ENCODE results near the gene SPOCD1.

The SPOCD1 gene

DNA sequence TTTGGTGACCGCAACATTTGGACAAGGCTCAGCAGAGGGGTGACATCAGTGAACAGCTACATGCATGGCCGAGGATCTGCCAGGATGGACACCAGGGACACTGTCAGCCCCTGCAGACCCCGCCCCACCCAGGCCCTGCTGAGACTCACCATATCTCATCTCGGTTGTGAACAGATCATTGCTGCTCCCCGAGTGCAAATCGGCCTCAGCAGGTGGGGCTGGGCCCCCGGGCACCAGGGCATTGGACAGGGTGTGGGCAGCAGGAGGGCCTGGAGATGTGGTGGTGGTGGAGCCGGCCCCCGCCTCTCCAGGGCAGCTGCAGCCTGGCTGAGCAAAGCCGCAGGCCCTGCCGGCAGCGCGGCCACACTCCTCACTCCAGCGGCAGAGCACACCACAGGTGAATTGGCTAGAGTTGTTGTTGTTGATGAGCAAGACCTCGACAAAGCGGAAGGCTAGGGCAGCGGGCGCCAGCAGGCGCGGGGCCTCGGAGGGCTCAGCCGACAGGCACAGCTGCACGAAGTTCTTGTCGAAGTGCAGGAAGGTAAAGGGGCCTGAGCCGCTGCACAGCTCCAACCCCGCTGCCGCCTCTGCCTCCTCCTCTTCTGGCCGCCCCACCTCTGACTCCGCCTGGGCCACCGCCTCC, 59.9 kb downstream of the SPOCD1 start:
- no peak for DNase-seq (ENCODE audit: low spot score)

DNA sequence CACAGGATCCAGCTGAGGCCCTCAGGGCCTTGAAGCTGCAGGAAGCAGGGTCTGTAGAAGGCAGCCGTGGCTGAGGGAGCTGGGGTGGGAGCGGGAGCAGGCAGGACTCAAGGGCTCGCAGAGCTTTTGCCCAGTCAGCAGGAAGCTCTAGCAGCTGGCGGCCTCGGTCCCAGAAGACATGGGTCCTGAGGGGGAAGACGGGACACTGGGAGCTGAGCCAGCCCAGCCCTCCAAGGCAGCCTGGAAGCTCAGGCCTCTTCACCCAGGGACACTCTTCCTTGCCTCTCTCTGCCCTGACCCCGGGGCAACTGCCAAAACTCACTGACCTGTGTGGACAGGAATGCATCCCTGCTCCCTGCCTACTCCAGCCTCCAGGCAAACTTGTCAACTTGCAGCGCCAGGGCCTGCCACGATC, 60.6 kb downstream of the SPOCD1 start:
- DNase-seq (ENCODE audit: low spot score): no peak

DNA sequence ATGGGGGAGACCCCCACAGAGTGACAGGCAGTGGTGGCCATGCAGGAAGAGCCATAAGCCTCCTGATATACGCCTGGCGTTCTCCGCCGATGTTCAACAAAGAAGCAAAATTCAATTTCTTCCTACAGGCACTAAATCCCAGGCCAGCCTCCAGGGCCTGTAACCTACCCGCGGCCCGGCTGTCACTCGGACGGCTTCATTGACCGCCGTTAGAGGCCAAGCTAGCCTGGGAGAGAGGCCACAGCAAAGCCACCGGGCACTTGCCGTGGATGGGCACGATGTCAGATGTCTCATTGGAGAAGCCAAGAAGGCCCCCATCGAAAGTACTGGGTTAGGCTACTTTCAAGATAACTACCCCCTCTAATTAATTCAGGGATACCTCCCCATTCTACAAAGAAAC, 61.4 kb downstream of the SPOCD1 start:
- no peak for DNase-seq (ENCODE audit: low spot score)

DNA sequence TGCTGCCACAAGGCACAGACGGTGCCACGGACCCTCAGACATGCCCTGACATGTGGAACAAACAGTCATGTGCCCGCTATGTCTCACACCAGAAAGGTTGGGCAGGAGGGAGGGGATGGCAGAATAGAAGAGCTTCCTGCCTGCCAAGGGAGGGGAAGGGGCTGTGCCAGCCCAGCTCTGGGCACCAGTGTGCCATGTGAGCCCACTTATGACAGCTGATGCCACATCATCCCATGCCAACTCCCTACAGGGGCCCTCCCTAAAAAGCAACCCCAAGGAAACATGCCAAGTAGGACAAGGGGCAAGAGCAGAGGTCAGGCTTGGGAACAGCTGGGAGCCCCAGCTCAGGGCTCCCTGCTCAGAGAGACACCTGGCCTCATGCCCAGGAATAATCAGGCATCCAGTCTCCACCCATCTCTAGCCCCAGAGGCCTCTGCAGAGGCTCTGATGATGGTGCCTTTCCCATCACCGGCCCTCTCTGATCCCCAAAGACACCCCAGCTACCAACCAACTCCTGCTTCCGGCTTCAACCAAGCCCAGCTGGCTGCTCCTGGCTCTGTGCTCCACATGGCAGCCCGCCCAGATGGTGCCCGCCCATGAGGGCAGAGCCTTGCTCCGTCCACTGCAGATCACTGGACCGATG, 62.0 kb downstream of the SPOCD1 start:
- DNase-seq (ENCODE audit: low spot score): no peak

DNA sequence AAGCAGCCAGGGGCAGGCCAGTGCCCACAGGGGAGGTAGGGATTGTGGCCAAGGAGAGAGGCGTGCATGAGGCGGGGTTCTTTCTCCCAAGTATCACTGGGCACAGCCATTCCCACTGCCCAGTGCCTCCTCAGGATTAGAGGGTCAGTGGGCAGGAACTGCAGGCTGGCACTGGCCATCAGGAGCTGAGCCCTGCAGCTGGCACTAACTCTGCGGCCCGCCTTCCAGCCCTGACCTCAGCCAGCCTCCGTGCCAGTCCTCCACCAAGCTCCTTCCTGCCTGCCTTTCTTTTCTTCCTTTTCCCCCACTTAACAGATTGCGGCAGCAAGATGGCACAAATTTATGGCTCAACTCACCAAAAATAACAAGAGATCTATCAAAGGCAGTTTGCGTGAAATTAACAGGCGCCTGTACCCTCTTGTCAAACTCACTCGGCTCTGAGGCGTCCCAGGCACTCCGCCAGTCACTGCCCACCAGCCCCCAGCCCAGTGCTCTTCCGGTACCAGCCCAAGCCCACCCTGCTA, 62.8 kb downstream of the SPOCD1 start:
- DNase-seq (ENCODE audit: low spot score): no peak

DNA sequence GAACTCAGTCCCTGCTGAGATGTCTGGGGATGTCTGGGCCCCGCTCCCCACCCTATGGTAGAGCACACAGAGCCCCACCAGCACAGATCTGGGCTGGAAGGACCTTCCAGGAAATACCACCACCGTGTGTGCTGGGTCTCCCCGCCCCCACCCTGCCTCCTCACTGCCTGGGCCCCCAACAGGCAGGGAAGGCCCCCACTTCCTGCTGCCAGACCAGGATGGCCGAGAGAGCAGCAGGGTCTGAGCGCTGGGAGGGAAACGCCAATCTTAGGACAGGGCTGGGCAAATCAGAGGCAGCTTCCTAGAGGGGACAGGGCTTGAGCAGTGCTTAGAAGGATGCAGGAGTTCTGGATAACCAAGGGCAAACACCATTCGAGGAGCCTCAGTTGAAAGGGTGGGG, 63.6 kb downstream of the SPOCD1 start:
- no peak for DNase-seq (ENCODE audit: low spot score)

DNA sequence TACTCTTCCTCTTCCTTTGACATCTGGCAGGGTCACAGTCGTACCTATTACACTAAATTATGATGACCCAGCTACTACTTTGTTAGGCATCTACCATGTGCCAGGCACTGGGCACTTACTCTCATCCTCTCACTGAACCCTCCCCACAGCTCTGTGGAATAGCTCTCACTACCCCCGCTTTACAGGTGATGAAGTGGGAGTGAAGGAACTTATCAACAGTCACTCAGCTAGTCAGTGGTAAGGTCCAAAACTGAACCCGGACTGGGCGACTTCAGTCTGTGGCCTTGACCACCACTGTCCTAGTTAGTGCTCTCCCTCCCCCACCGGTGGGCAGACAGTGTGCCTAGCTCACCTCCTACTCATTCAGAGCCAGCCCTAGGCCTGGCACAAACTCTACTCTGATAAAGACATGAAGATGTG, 64.0 kb downstream of the SPOCD1 start:
- no peak for DNase-seq (ENCODE audit: low spot score)

DNA sequence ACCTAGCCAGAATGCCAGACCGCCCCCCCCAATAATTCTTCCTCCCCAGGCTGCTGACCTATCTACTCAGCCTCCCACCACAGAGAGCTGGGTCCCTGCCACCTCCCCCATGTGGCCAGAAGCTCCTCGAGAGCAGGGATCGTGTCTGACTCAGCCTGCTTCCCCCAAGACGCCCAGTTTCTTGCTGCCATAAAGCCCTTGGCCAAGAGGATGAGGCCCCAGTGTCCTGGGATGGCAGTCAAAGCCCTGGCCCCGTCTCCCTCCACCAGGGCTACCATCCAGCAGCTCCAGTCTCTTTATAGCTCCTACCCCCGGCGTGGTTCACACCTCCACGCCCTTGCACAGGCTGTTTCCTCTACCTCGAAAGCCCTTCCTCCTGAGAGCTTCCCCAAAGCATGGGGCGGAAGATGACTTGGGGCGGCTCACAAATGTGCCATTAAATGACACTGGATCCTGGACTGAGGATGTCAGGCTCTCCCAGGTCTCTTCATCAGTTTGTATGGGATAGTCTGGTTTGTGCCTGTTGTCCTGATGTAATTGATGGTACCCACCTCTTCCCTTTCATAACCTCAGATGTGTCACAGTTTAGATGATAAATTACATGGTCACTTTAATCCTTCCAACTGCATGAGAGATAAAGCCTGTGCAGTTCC, 64.8 kb downstream of the SPOCD1 start:
- DNase-seq (ENCODE audit: low spot score): no peak

DNA sequence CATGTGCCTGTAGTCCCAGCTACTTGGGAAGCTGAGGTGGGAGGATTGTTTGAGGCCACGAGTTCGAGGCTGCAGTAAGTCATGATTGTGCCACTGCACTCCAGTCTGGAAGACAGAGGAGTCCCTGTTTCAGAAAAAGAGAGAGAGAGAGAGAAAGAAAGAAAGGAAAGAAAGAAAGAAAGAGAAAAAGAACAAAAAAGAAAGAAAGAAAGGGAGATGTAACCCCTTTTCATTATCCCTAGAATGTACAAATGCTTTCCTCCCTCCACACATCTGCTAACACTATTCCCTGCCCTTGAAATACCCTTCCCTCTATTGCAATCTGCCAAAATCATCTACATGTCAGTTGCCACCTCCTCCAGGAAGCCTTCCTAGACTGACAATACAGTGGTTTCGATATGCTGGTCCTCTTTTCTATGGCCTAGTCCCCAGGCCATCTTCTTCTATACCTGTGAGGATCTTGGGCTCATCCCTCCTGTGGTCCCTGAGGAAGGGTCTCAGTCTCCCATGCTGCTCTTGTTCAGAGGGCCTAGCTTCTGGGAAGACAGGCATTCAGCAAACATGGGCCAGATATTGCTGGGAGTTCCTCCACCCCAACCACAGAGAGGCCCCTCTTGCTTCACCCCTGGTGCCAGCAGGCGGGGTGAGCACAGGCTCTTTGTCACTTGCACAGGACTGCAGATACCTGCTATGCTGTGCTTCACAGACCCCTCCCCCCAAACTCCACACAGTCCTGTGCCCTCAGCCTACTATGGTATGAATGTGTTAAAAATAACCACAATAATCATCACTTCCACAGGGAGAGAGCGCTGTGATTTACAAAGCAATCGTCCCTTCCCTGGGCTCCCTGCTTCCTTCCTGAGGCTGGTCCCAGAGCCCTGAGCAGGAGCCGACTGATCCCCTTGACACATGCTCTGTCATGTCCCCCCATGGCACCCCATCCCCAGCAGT, 65.8 kb downstream of the SPOCD1 start:
- no peak for DNase-seq (ENCODE audit: low spot score)

DNA sequence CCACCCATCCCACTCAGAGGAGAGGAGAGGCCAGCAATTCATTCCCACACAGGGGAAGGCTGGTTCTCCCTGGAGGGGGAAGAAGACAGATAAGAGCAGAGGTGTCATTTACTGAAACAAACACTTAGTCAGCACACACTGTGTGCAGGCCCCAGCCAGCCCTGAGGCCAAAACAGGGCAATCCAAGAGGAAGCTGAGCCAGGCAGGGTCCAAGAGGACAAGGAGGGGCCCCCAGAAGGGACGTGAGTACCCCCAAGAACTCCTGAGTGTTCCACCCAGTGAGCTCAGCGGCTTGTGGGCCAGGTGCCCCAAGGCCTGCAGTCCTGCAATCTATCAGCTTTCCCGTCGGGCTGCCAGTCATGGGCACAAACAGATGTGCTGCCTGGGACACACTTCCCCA, 67.5 kb downstream of the SPOCD1 start:
- DNase-seq (ENCODE audit: low spot score): no peak

DNA sequence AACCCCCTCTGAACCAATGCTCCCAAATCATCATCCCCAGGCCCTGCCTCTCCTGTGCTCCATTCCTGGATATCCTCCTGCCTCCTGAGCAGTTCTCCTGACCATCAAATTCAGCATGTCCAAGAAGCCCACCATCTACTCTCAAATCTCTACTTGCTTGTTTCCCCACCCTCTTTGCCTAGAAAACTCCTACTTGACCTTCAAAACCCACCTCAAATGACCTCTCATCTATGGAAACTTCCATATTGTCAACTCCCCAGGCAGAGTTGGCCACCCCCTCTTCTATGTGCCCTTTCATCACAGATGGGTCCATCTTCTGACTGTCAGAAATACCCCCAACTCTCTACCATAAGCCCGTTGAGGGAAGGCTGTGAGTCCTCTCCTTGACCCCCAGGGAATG, 68.5 kb downstream of the SPOCD1 start:
- DNase-seq (ENCODE audit: low spot score): no peak

DNA sequence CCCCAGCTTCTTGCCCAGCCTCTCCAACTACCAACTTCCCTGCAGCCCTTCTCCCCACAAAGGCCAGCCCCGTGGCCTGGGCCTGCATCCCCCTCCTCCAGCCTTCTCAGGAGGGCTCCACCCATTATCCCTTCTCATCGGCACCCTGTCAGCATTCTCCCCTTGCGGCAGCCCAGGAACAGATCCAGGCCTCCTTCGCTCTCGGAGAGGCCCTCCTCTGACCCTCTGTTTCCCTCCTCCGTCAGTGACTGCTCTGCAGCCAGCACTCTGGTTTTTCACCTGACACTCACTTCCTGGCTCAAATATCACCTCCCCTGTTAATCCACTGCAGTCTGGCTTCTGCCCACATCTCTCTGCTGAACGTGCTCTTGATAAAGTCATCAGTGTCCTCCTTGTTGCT, 69.1 kb downstream of the SPOCD1 start:
- DNase-seq (ENCODE audit: low spot score): no peak

DNA sequence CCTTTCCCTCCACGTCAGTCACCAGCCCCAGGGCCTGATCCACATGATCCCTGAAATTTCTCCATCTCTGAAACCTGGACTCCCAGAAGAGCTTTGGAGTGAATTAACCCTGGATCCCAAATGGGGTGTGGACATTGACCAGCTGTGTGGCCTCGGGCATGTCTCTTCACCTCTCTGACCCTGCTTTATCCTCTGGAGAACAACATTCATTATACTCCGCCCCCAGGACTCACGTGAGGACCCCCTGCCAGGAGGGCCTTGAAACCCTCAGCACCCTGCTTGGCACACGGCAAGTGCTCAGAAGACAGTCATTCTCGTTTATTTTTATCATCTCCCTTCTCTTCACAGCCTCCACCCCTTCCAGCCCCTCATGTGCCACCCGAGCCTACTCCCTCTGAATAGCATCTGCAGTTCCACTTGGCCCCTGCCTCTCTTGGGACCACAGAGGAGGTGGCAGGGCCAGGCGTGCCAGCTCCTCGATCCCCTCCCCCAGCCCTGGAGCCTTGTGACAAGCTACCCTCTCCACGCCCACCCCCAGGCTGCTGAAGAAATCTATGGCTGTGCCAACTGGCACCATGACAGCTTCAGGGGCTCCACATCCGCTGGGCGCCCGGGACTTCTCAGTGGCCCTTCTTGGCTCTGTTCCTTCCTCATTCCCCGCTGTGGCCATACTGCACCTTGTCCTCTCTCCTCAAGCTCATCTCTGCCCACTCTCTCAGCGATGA, 69.7 kb downstream of the SPOCD1 start:
- DNase-seq (ENCODE audit: low spot score): no peak

DNA sequence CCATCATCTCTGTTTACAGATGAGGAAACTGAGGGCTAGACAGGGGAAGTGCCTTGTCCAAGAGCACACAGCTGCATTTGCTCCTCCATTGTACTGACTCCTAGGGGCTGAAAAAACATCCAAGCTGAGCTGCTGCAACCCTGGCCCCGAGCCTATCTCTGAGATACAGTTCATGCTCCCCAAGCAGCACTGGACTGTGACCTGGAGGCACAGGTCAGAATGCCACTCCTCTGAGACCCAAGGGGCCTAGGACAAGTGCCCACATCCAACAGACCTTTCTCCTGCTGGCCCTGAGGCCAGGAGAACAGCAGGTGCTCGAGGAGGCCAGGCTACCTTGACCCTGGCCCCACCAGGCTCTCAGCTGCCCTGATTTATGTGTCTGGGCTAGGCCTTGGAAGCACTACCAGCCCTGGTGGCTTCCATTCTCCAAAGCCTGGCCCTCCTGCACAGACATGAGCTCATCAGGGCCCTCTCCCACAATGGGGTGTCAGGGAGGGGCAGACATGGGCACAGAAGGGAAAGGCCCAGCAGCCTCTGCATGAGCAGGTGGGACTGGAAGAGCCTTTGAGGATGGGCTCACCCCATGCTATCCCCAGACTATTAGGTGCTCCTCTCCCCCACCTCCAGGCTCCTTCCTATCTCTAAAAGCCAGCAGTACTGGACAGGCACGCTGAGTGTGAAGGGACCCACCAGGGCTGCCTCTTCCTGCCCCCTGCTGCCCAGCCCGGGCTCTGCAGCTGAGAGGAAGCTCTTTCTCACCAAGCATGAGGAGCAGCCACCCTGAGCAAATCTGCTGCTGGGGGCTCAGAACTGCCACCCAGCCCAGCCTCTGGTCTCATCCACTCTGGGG, 70.5 kb downstream of the SPOCD1 start:
- peak; percentile 57 for DNase-seq (ENCODE audit: low spot score)

DNA sequence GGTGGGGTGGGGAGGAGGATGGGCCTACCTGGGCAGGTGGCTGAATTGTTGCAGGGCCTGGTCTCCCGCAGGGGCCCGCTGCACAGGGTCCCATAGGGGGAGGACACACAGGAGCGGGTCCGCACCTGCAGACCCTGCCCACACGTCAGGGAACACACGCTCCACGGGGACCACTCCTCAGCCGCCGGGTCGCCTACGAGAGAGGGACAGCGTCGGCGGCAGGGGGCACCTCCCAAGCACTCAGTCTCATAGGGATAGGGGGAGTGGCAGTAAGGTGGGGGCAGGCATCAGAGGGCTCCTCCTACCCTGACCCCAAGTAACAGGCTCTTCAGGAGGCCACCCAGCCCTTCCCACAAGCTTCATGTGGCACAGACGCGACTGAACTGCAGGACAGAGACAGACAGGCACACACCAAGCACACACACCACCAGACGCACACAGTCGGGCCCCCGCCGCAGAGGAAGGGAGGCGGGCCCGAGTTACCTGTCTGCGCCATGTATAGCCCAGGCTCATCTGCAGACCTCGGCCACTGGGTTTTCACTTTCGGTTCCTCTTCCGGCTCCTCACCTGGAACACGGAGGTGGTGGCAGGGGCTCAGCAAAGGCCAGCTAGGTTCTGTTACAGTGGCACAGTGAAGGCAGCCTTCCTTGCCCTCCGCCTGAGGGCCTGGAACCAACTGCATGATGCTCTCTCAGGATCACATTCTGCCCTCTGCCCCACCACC, 71.5 kb downstream of the SPOCD1 start:
- DNase-seq (ENCODE audit: low spot score): no peak

DNA sequence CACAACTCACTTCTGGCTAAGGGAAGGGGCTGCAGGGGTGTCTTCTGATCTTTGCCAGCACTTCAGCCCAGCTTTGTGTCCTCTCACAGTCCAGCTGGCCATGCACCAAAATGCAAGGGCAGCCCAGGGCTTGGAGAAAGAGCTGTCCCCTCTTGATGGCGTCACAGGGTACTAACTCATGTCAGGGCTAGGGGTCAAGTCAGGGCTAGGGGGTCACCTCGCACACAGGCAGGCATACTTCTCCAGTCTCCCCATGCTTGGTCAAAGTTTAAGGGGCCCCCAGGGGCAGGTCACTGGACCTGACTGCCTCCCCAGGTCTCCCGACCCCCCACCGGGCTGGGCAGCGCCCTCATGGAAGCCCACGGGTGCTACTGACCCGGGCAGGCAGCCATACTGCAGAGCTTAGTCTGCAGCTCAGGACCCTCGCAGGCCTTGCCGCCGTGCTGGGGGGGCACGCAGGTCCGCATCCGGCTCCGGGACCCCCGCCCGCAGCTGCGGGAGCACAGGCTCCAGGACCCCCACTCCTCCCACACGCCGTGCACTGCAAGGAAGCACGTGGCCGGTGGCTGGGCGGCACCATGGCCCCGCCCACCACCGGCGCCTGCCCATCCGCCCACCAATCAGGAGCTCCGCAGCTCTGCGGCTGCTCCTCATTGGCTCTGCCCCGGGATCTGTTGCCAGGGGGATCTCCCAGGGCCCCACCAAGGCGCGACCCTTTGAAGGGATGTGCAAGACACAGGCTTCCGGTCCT, 73.2 kb downstream of the SPOCD1 start:
- DNase-seq (ENCODE audit: low spot score): no peak

Data from activated CD4-positive, alpha-beta T cell treated with anti-CD3 and anti-CD28 coated beads, Interleukin-2, Interleukin-4, amounts not matched to agents 100 ng/mL and 50 ng/mL, durations not matched to agents 16 hours and 8 hours (primary cell).